Effector memory CD4-positive, alpha-beta T cell (primary cell): Measurements from ENCODE around the gene DUSP8.
"Not testable (repeated sequence)": the region's sequence is repeated elsewhere in the genome, so short reads cannot be mapped to it uniquely, and the experiment has no call there.

Source experiments
- DNase-seq, 3 donors: peaks; one replicate each; pipeline ENCODE4 v3.0.0-alpha.2; 2020
- H3K27ac ChIP-seq: 2 replicates; pipeline ENCODE4 v1.7.0; 2013; ENCODE audit warnings: mild to moderate bottlenecking, low read length, moderate library complexity; ENCODE audit not compliant: insufficient read depth, poor library complexity, severe bottlenecking
- H3K27me3 ChIP-seq: replicated peaks from 2 replicates; pipeline ENCODE4 v1.7.0; 2013; ENCODE audit warnings: mild to moderate bottlenecking, low read length; ENCODE audit not compliant: insufficient read depth, control insufficient read depth, poor library complexity, severe bottlenecking
- H3K36me3 ChIP-seq: 2 replicates; pipeline ENCODE4 v1.7.0; 2013; ENCODE audit warnings: mild to moderate bottlenecking, low read length, moderate library complexity; ENCODE audit not compliant: control insufficient read depth, insufficient read depth
- H3K4me1 ChIP-seq: 2 replicates; pipeline ENCODE4 v1.7.0; 2013; ENCODE audit warnings: low read length, mild to moderate bottlenecking; ENCODE audit not compliant: control insufficient read depth, insufficient read depth, poor library complexity, severe bottlenecking
- H3K4me3 ChIP-seq: 2 replicates; pipeline ENCODE4 v1.7.0; 2013; ENCODE audit warnings: low read length, low read depth, mild to moderate bottlenecking; ENCODE audit not compliant: insufficient read depth, poor library complexity, severe bottlenecking
- H3K9me3 ChIP-seq: 2 replicates; pipeline ENCODE4 v1.7.0; 2013; ENCODE audit warnings: mild to moderate bottlenecking, low read length, moderate library complexity; ENCODE audit not compliant: control insufficient read depth

The DUSP8 gene

DNA sequence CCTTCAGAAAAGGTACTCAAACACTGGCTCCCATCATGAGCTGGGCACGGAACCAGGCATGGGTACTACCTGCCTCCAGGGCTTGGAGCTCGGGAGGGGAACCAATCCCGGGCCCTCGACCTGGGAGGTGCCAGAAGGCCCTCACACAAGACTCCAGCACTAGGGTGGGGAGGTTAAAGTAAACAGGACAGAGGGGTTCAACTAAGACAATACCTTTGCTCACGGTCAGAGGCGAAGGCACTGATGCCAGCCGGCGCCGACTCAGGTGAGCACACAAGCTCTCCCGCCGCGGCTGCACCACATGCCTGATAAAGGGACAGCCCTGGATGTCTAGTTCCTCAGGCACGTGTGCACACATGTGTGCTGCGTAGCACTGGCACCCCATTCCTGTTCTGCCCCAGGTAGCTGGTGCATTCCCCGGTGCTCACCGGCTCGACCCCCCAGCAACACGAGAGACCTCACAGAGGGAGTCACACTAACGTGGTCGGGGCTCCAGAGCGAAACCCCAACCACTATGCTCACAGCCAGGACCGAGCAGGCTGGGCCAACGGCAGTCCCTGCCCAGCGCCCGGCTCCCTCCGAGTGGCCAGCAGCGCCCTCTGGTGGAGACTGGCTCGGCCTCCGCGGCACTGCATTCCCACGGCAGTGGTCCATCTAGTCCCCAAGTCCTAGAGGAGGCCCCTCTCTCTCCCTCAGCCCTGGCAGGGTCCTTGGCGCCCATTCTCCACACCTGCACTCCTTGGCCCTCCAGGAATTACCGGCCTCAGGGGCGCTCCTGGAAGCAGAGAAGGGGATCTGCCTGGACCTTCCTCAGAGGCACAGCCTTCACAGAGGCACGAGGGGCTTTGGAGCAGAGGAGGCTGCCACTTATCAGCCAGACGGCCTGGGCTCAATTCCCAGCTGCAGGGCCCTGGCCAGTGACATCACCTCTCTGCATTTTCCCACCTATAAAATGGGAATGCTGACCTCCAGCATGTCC is 56.7 kb downstream of the DUSP8 start:
- Histone ChIP-seq H3K27ac (no peak overlapping the region), H3K4me3 (no peak overlapping the region), H3K27me3 (no peaks in the 10 kb centered on the region), H3K36me3 (no peaks in the 10 kb centered on the region), H3K9me3 (no peaks in the 10 kb centered on the region), H3K4me1 (peaks cover 22% of the 10 kb centered on the region)
- DNase-seq, result peak; percentile 45 to 63 (median 49)

DNA sequence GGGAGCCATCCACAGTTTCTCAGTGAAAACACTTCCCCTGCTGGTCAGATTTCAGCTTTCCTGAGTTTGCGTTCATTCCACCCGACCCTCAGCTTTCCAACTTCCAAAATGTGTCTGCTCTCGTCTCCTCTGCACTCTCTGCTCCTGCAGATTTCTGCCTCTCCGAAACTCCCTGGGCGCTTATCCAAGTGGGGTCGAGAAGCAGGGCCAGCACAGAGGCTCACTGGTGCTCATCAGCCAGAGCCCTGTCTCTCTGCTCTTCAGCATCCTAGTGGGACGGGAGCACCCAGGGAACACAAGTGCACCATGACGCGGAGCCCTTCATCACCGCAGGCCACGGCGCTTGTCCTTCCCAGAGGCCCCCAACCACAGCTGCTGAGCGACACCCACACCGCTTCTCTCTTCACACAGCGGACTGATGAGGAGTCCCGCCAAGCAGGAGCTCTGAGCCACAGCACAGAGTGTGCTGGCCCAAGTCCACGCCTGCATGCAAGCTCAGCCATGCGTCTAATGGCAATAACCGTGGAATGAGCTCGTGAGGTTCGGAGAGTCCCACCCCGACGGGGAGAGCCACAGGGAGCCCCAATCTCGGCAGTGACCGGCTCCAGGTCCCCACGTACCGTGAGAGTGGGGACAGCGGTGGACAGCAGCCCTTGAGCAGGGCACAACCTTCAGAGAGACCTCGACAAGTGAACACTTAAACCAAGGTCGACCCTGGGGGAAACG is 57.6 kb downstream of the DUSP8 start:
- Histone ChIP-seq H3K27ac (no peak overlapping the region), H3K4me1 (peaks cover 22% of the 10 kb centered on the region)
- DNase-seq, result no peak

DNA sequence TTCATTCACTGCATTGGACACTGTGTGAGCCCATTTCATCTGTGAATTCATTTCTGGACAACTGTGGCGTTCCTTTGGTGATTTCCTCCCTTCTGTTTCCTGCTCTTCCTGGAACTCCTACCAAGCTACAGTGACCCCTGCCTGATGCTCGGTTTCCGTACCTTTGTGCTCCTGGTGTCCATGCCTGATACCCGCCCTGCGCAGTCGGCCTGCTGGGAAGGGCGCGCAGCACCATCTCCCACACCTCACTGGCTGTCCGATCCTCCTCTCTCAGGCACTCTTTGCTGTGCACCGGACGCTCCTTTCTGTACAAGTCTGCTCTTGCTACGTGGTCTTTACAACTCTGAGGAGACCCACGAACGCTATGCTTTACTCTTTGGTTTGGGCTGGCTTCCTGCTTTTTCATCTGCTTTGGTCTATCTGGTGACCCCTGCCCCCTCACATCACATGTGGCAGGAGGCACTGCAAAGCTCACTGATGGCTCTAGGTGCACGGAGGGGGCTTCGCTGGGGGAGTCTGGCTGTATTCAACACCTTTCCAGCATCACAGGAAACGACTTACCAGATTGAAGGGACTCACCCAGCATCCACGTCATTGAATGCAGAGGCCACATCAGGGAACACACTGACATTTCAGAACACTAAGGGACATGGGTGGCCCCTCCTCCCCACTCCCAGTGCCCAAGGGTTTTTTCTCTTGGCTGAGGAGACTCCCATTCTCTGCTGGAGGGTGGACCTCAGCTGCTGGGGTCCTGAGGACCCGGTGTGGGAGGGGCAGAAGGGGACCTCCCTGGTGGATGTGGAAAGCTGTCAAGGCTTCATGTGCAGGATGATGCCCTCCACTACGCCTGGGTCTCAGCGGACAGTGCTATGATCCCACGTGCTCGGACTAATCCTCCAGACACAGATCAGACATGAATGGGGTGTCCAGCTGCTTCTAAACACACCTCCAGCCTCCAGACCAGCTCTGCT is 58.5 kb downstream of the DUSP8 start:
- Histone ChIP-seq H3K4me3 (no peak overlapping the region), H3K9me3 (no peaks in the 10 kb centered on the region), H3K27ac (no peak overlapping the region), H3K36me3 (no peaks in the 10 kb centered on the region), H3K27me3 (no peaks in the 10 kb centered on the region), H3K4me1 (peaks cover 22% of the 10 kb centered on the region)
- no peak for DNase-seq

More for the DNA sequence above, 57.6 kb downstream of the DUSP8 start:
- H3K4me3 ChIP-seq, result no peak overlapping the region
- H3K27me3 ChIP-seq, result no peaks in the 10 kb centered on the region
- H3K9me3 ChIP-seq, result no peaks in the 10 kb centered on the region
- no peaks in the 10 kb centered on the region for H3K36me3 ChIP-seq

DNA sequence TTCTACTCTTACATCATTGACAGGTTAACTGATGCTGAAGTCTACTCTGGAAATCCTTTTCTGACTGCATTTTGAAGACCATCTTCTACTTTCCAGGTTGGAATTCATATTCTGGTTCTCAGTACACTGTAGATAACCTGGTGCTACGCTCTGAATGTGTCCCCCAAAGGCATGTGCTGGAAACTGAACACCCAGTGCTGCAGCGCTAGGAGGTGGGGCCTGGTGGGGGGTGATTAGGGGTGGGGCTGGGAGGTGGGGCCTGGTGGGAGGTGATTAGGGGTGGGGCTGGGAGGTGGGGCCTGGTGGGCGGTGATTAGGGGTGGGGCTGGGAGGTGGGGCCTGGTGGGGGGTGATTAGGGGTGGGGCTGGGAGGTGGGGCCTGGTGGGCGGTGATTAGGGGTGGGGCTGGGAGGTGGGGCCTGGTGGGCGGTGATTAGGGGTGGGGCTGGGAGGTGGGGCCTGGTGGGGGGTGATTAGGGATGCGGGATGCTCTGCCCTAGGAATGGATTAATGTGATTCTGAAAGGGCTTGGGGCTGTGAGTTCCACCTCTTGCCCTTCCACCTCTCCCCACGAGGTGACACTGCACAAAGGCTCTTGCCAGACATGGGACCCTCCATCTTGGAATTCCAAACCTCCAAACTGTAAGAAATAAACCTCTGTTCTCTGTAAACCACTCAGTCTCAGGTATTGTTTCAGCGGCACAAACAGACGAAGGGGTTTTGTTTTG is 59.4 kb downstream of the DUSP8 start:
- H3K27me3 ChIP-seq, DNase-seq, H3K36me3 ChIP-seq, H3K27ac ChIP-seq, H3K9me3 ChIP-seq, H3K4me3 ChIP-seq: not testable (repeated sequence)
- H3K4me1 ChIP-seq, result peaks cover 24% of the 10 kb centered on the region

DNA sequence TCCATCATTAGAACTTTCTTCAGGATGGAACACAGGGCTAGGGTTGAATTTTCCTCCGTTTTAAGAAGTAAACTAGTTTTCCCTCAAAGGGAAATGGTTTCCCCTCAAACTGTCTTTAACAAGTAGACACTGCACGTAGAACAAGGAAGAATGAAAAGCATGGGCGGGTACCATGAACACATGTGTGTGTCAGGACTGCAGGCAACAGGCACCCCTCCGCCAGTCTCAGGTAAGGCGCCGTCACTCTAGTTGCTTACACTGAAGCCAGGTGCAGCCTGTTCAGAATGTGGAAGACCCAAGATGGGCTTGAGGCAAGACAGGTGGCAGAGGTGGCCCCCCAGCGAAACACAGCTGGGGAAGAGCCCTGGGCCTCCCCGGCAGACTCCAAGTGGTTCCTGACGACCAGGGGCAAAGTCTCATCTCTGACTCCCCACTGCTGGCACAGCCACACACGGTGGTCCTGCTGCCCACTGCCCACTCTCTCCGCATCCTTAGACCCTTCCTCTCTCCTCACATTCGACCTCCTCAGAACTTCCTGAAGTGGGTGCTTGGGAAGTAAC is 60.1 kb downstream of the DUSP8 start:
- Histone ChIP-seq H3K27ac (no peak overlapping the region), H3K4me1 (peaks cover 19% of the 10 kb centered on the region)

DNA sequence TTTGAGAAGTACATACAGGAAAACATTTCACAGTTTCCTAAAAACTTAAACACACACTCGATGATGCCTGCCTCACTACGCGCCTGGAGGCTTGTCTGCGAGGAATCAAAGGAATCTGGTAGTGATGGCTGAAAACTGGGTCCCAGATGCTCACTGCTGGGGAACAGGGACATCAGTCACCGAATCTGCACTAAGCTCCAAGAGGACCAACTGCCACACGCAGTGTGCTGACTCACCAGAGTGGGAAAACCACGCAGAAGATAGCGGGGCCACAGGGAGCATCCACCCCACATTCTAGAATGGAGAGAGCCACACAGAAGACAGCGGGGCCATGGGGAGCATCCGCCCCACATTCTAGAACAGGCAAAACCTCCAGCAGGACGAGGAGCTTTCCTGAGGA is 61.1 kb downstream of the DUSP8 start:
- Histone ChIP-seq H3K27me3 (no peaks in the 10 kb centered on the region), H3K9me3 (no peaks in the 10 kb centered on the region), H3K36me3 (no peaks in the 10 kb centered on the region), H3K4me1 (peaks cover 13% of the 10 kb centered on the region), H3K4me3 (no peak overlapping the region), H3K27ac (no peak overlapping the region)
- DNase-seq, result no peak

More for the DNA sequence above, 60.1 kb downstream of the DUSP8 start:
- Histone ChIP-seq H3K9me3 (no peaks in the 10 kb centered on the region), H3K4me3 (no peak overlapping the region), H3K27me3 (no peaks in the 10 kb centered on the region), H3K36me3 (no peaks in the 10 kb centered on the region)
- no peak for DNase-seq

DNA sequence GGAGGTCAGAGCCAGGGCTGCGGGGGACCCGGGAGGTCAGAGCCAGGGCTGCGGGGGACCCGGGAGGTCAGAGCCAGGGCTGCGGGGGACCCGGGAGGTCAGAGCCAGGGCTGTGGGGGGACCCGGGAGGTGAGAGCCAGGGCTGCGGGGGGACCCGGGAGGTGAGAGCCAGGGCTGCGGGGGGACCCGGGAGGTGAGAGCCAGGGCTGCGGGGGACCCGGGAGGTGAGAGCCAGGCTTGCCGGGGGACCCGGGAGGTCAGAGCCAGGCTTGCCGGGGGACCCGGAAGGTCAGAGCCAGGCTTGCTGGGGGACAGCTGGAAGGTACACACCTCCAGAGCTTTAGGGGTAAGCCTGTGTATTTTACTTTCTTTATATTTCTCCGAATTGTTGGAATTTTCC is 61.7 kb downstream of the DUSP8 start:
- not testable (repeated sequence) for H3K27me3 ChIP-seq, H3K27ac ChIP-seq, DNase-seq, H3K9me3 ChIP-seq, H3K36me3 ChIP-seq, H3K4me1 ChIP-seq, H3K4me3 ChIP-seq

DNA sequence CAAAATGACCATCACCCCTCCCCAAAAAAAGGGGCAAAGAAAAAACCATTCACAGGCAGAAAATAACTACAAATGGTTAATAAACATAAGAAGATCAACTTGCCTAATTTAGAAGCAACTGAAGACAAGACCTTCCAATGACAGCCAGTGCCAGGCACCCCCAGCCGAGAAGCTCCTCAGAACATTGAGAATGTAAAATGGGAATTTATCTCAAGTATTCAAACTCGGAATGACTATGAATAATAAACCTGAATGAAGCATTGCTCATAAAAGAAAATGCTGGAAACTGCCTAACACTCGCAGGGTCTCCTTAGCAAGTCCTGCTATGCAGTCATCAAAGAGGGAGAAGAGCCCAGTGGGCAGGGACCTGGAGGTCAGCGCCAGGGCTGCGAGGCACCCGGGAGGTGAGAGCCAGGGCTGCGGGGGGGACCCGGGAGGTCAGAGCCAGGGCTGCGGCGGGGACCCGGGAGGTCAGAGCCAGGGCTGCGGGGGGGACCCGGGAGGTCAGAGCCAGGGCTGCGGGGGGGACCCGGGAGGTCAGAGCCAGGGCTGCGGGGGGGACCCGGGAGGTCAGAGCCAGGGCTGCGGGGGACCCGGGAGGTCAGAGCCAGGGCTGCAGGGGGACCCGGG is 62.3 kb downstream of the DUSP8 start:
- Histone ChIP-seq H3K9me3 (no peaks in the 10 kb centered on the region), H3K27ac (no peak overlapping the region), H3K27me3 (no peaks in the 10 kb centered on the region), H3K4me1 (peaks cover 7% of the 10 kb centered on the region), H3K4me3 (no peak overlapping the region), H3K36me3 (no peaks in the 10 kb centered on the region)
- DNase-seq, result no peak
